GM13976 (cell line): Measurements from ENCODE around the gene ZDHHC3.

Experiments used
- DNase-seq: peaks from one replicate; pipeline ENCODE4 v3.0.0; 2012; ENCODE audit warnings: low spot score
- in situ Hi-C: fragments of 300-500 bp; cut with MboI; formaldehyde crosslinking; loops from one replicate; pipeline ENCODE4 v1.12.0; 2022; ENCODE audit warnings: low sequenced_read_pairs, mixed read lengths, inconsistent platforms; ENCODE audit not compliant: unreplicated experiment
- TF ChIP-seq, protein P1 (sequence below): IDR thresholded peaks from 2 replicates; pipeline ENCODE4 v1.5.1; 2012; ENCODE audit warnings: borderline replicate concordance, mild to moderate bottlenecking; ENCODE audit not compliant: insufficient read depth; ENCODE audit errors: extremely low read depth, missing control alignments, control extremely low read depth

Gene ZDHHC3

DNA sequence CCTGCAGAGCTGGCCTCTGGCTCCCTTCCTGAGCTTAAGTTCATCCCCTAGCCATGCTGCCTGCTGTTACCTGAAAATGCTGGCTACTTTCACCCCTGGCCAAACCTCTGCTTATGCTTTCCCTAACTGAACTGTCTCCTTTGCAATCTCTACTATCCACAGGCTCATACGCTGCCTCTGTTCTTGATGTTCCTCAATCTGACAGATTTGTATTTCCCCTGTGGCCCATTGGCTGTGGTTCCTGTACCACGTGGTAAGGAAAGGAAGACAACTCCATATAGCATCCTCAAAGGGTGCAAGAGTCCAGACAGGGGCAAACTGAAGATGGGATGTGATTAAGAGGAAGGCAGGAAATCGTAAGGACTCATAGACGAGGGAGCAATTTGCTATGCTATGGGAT is 68.4 kb downstream of the ZDHHC3 start:
- TF ChIP-seq, protein P1, sequence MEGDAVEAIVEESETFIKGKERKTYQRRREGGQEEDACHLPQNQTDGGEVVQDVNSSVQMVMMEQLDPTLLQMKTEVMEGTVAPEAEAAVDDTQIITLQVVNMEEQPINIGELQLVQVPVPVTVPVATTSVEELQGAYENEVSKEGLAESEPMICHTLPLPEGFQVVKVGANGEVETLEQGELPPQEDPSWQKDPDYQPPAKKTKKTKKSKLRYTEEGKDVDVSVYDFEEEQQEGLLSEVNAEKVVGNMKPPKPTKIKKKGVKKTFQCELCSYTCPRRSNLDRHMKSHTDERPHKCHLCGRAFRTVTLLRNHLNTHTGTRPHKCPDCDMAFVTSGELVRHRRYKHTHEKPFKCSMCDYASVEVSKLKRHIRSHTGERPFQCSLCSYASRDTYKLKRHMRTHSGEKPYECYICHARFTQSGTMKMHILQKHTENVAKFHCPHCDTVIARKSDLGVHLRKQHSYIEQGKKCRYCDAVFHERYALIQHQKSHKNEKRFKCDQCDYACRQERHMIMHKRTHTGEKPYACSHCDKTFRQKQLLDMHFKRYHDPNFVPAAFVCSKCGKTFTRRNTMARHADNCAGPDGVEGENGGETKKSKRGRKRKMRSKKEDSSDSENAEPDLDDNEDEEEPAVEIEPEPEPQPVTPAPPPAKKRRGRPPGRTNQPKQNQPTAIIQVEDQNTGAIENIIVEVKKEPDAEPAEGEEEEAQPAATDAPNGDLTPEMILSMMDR, result no peak
- in situ Hi-C loops, result loop anchor here (25.0 kb wide), 1 partner anchor 595 kb away; no protein-coding TSS in a partner anchor
- DNase-seq, result no peak

DNA sequence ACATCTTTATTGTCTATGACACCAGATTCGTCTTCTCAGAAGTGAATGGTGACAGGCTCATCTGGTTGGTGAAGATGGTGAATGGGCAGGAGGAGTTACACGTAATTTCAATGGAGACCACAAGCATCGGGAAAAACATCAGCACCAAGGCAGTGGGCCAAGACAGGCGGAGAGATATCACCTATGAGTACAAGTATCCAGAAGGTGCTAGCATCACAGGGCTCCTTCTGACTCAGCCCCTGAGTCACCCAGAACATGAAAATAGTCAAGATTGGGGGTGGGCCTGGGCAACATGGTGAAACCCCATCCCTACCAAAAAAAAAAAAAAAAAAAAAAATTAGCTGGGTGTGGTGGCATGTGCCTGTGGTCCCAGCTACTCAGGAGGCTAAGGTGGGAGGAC is 69.0 kb downstream of the ZDHHC3 start:
- in situ Hi-C loops, result loop anchor here (25.0 kb wide), 1 partner anchor 595 kb away; no protein-coding TSS in a partner anchor
- TF ChIP-seq, protein P1, result no peak
- DNase-seq, result no peak

DNA sequence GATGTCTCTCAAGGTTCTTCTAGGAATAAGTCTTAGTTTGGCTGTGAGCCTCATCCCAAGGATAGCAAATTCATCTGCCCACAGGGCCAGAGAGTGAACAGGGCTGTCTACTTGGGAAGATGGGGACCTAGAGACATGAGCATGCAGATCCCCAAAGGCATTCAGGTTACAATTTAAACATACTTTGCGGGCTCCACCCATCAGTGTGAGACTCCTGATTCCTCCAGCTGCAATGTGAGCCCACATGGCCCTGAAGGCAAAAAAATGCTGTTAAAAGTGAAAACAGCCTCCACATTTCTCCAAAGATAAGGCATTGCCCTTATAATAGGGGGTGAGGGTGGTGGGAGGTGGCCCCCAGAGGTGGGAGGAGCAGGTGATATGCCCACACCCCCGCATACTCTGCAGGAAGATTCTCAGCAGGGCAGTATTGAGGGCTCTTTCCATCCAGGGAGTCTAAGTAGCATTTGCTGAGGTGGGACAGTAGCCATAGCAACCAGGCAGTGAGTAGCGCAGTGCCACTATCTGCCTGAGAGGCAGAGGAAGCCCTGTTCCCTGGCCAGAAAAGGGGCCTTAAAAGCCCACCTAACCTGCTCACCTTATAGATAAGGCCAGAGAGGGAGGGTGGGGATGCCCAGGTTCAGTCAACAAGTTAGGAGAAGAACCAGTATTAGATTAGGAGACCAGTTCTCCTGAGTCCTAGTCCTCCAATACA is 70.4 kb downstream of the ZDHHC3 start:
- TF ChIP-seq, protein P1, result no peak
- in situ Hi-C loops, result loop anchor here (25.0 kb wide), 1 partner anchor 593 kb away; no protein-coding TSS in a partner anchor
- DNase-seq, result no peak

DNA sequence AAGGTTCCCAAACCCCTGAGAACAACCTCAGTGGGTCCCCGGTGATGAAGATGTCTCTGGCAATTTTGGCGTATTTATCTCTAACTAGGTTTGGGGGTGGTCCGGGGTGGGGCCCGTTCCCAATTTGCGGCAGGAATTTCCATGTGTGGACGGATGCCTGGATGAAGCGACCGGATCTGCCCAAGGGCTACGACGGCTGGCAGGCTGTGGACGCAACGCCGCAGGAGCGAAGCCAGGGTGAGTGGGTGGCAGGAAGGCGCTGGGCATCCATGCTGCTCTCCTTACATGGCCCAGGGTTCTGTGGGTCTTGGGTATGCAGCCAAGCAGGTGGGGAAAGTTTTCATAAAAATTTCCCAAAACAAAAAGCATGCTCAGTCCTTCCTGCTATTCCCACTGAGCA is 72.2 kb downstream of the ZDHHC3 start:
- TF ChIP-seq, protein P1, result no peak
- no peak for DNase-seq
- in situ Hi-C loops, result loop anchor here (25.0 kb wide), 1 partner anchor 591 kb away; no protein-coding TSS in a partner anchor

DNA sequence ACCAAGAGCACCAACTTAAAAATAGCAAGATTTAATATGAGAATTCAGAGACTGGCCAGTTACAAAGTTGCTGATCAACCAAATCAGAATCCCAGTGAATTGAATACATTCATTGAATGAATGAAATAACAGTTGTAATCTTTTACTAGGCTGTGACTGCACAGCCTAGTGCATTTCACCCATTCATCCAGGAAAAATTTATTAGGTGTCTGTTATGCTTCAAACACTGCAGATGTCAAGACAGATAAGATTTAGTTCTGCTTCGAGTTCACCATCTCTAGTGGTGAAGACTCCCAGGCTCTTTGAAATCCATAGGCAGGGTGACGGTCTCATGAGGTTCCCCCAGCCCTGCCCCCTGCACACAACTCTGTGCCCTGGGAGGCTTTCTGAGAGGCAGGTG is 72.7 kb downstream of the ZDHHC3 start:
- in situ Hi-C loops, result loop anchor here (25.0 kb wide), 1 partner anchor 591 kb away; no protein-coding TSS in a partner anchor
- TF ChIP-seq, protein P1, result no peak
- no peak for DNase-seq

DNA sequence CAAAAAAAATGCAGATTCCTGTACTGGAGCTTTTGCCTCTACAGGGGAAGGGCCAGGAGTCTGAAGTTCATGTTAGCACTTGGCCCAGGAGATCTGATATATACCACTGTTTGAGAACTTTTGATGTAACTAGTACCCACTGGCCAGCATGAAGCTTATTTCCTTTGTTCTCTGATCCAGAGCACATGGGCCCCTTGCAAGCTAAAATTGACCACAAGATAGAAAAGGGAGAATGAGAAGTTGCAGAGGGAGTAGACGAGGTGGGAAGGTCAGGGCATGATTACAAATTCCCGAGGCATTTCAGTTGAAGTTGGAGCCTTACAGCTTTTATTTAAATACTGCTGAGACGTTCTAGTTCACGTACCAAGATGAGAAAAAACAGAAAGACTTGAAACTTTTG is 73.3 kb downstream of the ZDHHC3 start:
- in situ Hi-C loops, result loop anchor here (25.0 kb wide), 1 partner anchor 590 kb away; no protein-coding TSS in a partner anchor
- TF ChIP-seq, protein P1, result no peak
- DNase-seq, result no peak
